HEK293T (cell line): ENCODE measurements around the gene TUBB4B.
A peak's percentile ranks its signal among the peaks of the same experiment; 100 is the strongest.

Source experiments
- CTCF ChIA-PET: fragments of 350-600 bp; formaldehyde crosslinking; extraction: SDS; loops from one replicate; lab custom pipeline; 2021; ENCODE audit warnings: antibody characterized with exemption, inconsistent platforms; lab: Yijun Ruan, JAX
- POLR2A ChIA-PET: fragments of 350-600 bp; formaldehyde crosslinking; extraction: SDS; loops from one replicate; lab custom pipeline; 2020; ENCODE audit warnings: antibody characterized with exemption, inconsistent platforms; lab: Yijun Ruan, JAX
- DNase-seq: peaks from one replicate; pipeline ENCODE4 v3.0.0; 2012; ENCODE audit warnings: mixed read lengths; ENCODE audit errors: extremely low spot score
- ARNT ChIP-seq: fragments of 450-650 bp; IDR thresholded peaks from 2 replicates; pipeline ENCODE4 v1.6.1; 2017; ENCODE audit warnings: mild to moderate bottlenecking
- BHLHE40 ChIP-seq: fragments of 450-650 bp; IDR thresholded peaks from 2 replicates; pipeline ENCODE4 v1.6.1; 2016; ENCODE audit warnings: mild to moderate bottlenecking, moderate library complexity, borderline replicate concordance
- CTBP1 ChIP-seq: fragments of 450-650 bp; IDR thresholded peaks from 2 replicates; pipeline ENCODE4 v1.6.1; 2016; ENCODE audit warnings: borderline replicate concordance
- ELF4 ChIP-seq: fragments of 450-650 bp; IDR thresholded peaks from 2 replicates; pipeline ENCODE4 v1.6.1; 2017; ENCODE audit warnings: antibody characterized with exemption
- FOXA1 ChIP-seq: fragments of 450-650 bp; IDR thresholded peaks from 2 replicates; pipeline ENCODE4 v1.6.1; 2016; ENCODE audit warnings: mild to moderate bottlenecking
- FOXK2 ChIP-seq: fragments of 450-650 bp; IDR thresholded peaks from 2 replicates; pipeline ENCODE4 v1.6.1; 2016; ENCODE audit warnings: mild to moderate bottlenecking
- FOXM1 ChIP-seq: fragments of 450-650 bp; IDR thresholded peaks from 2 replicates; pipeline ENCODE4 v1.6.1; 2017; ENCODE audit warnings: mild to moderate bottlenecking, borderline replicate concordance
- HDGF ChIP-seq: fragments of 450-650 bp; IDR thresholded peaks from 2 replicates; pipeline ENCODE4 v1.6.1; 2017; ENCODE audit warnings: antibody characterized with exemption, borderline replicate concordance
- L3MBTL2 ChIP-seq: fragments of 450-650 bp; conservative IDR thresholded peaks from 2 replicates; pipeline ENCODE4 v1.6.1; 2016; ENCODE audit warnings: mild to moderate bottlenecking
- LEF1 ChIP-seq: fragments of 450-650 bp; IDR thresholded peaks from 2 replicates; pipeline ENCODE4 v1.6.1; 2017; ENCODE audit warnings: mild to moderate bottlenecking, borderline replicate concordance
- NFRKB ChIP-seq: fragments of 450-650 bp; IDR thresholded peaks from 2 replicates; pipeline ENCODE4 v1.6.1; 2016; ENCODE audit warnings: mild to moderate bottlenecking, moderate library complexity
- SP1 ChIP-seq: fragments of 450-650 bp; IDR thresholded peaks from 2 replicates; pipeline ENCODE4 v1.6.1; 2017
- SUZ12 ChIP-seq: fragments of 450-650 bp; IDR thresholded peaks from 2 replicates; pipeline ENCODE4 v1.6.1; 2016; ENCODE audit warnings: mild to moderate bottlenecking
- TARDBP ChIP-seq: fragments of 450-650 bp; IDR thresholded peaks from 2 replicates; pipeline ENCODE4 v1.6.1; 2016
- ZNF384 ChIP-seq: fragments of 450-650 bp; IDR thresholded peaks from 2 replicates; pipeline ENCODE4 v1.6.1; 2016
- TF ChIP-seq, protein P1 (sequence below): fragments of 450-650 bp; IDR thresholded peaks from 2 replicates; pipeline ENCODE4 v1.6.1; 2016

Gene TUBB4B

DNA sequence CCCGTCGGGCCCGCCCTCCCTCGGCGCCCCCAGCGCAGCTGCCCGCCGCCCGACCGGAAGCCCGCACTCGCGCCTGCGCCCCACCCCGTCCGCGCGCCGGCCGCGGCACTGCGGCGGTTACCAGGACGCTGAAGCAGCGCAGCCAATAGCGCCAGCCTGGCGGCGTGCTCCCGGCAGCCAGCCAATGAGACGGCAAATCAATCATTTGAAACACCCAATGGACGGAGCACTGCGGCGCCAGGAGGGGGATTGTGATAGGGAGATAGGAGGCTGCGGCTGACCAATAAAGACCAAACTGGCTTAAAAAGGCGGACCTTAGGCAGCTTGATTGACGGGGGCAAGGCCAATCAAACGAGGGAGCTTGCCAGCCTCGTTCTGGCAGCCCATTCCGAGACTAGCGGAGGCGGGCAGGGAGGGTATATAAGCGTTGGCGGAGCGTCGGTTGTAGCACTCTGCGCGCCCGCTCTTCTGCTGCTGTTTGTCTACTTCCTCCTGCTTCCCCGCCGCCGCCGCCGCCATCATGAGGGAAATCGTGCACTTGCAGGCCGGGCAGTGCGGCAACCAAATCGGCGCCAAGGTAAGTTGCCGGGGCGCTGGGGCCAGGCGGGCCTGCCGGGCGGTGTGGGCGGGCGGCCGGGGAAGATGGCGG lies at the start of gene TUBB4B:
TSS of gene TUBB4B (plus strand) at position 447 of the 649 bp plus-strand sequence. CDS start at position 521, 74 bp downstream.
- DNase-seq = peak; percentile 98

DNA sequence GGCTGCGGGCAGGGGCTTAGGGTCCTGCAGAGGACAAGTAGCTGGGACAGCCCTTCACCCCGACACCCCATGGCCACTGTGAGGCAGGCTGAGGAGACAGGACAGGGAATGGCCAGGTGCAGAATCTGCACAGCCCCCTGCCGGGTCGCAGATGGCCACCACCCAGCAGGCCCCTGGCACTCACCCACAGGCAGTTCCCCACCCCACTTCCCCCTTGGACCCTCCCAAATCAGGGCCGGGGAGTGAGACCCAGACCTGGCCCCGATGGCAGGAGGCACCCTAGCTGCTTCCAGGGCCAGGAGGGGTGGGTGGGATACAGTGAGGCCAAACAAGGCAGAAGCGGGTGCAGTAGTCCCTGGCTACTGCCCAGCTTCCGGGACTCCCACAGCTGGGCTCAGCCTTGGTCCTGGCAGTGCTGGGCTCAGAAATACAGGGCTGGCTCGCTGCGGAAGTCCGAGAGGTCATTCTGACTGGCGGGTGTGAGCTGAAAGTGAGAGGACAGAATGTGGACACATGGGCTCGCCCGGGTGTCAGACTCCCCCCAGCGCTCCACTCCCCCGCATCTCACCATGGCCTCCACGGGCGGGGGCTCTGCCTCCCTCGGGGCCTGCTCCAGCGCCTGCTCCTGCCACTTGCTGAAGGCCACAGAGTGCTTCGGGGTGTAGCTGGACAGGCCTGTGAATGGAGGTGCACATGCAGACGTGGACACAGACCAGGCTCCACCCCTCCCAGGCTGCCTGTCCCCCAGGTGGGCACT lies 49.2 kb upstream of the TUBB4B start:
- no peak for DNase-seq
- ChIA-PET POLR2A (interaction anchor here (1.3 to 2.0 kb wide), 5 partner anchors 9 to 105 kb away, joined by 3 to 6 read pairs (median 5); partner anchors contain the start of genes MAN1B1, NDOR1, TMEM203 and TPRN), CTCF (interaction anchor here (0.6 kb wide), 1 partner anchor 689 kb away, joined by 3 read pairs; no protein-coding TSS in a partner anchor)
- TF ChIP-seq CTBP1 (no peak), LEF1 (no peak), FOXM1 (no peak), ZNF384 (no peak), BHLHE40 (no peak), HDGF (no peak), NFRKB (no peak), ARNT (no peak), SUZ12 (no peak), FOXK2 (no peak), FOXA1 (no peak)
- TF ChIP-seq, protein P1, sequence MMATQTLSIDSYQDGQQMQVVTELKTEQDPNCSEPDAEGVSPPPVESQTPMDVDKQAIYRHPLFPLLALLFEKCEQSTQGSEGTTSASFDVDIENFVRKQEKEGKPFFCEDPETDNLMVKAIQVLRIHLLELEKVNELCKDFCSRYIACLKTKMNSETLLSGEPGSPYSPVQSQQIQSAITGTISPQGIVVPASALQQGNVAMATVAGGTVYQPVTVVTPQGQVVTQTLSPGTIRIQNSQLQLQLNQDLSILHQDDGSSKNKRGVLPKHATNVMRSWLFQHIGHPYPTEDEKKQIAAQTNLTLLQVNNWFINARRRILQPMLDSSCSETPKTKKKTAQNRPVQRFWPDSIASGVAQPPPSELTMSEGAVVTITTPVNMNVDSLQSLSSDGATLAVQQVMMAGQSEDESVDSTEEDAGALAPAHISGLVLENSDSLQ = no peak

More for the DNA sequence above, at the start of gene TUBB4B:
- POLR2A ChIA-PET = interaction anchor here (0.6 to 2.2 kb wide), 30 partner anchors 12 to 218 kb away, joined by 3 to 90 read pairs (median 5); partner anchors contain the start of genes CYSRT1, LRRC26, MAN1B1 and NELFB
- CTCF ChIA-PET = interaction anchor here (0.6 to 1.2 kb wide), 2 partner anchors 15 to 20 kb away, joined by 3 read pairs; no protein-coding TSS in a partner anchor
- TF ChIP-seq, protein P1 = peak; percentile 100
- TF ChIP-seq LEF1 (peak; percentile 70; the same call in 1 of the 2 replicates), ZNF384 (no peak), CTBP1 (peak; percentile 31; the same call in 1 of the 2 replicates), FOXA1 (no peak), BHLHE40 (no peak), FOXK2 (no peak), FOXM1 (peak; percentile 100), ELF4 (peak; percentile 96), NFRKB (no peak), TARDBP (no peak), ARNT (peak; percentile 68), SP1 (no peak), HDGF (no peak), SUZ12 (no peak), L3MBTL2 (no peak)

DNA sequence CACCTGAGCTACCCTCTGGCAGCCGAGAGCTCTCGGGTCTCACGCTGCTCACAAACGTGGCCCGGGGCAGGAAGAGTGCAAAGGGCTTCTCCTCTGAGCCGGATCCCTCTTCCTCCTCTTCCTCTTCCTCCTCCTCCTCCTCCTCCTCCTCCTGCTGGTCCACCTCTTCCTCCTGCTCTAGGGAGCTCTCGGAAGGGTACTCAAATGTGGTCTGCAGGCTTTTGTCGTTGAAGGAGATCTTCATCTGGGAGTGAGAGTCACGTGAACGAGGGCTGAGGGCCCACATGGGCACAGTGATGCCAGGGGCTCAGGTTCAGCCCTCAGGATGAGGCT lies 48.7 kb upstream of the TUBB4B start:
- ChIA-PET CTCF (interaction anchor here (0.6 kb wide), 1 partner anchor 688 kb away, joined by 3 read pairs; no protein-coding TSS in a partner anchor), POLR2A (interaction anchor here (1.5 to 1.7 kb wide), 3 partner anchors 13 to 106 kb away, joined by 4 to 6 read pairs (median 5); partner anchors contain the start of genes MAN1B1, NDOR1 and TMEM203)
- no peak for DNase-seq
- TF ChIP-seq NFRKB (no peak), CTBP1 (no peak), SP1 (no peak), LEF1 (no peak), FOXK2 (no peak), ARNT (no peak), ELF4 (no peak), ZNF384 (no peak)

DNA sequence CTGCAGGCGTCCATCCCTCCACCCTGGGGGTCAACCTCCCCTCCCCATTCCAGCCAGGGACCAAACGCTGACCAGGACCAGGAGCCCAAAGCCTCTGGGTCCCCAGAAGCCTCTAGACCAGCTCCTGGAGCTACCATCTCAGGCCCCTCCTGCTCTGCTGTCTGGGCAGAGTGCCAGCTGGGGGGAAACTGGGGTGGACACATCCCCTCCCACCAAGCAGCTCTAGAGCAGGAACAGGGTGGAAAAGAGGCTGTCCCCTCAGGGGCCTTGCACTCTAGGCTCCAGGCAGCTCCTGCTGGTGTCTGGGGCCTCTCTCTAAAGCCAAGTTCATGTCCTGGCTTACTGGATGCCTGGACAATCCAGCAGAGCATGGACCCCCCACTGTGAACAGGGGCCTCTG lies 48.2 kb upstream of the TUBB4B start:
- TF ChIP-seq FOXK2 = no peak
- TF ChIP-seq CTBP1 = no peak
- TF ChIP-seq SUZ12 = no peak
- no peak for TF ChIP-seq ARNT
- no peak for TF ChIP-seq FOXM1
- ChIA-PET POLR2A (interaction anchor here (1.5 to 1.7 kb wide), 2 partner anchors 63 to 106 kb away, joined by 4 to 5 read pairs; partner anchors contain the start of gene MAN1B1), CTCF (no interaction called here)
- no peak for DNase-seq

DNA sequence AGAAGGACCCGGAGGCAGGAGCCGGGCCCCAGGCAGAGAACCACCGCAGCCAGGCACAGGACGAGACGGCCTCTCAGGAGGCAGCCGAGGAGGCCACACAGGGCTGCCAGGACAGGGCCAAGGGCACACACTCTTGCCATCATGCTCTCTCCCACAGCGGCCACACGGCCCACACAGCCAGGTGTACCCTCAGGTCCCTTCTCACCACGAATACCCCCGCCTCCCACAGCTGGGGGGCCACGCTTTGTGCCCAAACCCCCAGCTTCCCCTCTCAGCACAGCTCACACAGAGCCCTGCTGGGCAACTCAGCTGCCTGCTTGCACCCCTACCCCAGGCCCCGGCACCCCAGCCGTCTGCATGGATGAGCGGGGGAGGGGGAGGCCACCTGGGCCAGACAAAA lies 47.3 kb upstream of the TUBB4B start:
- no peak for TF ChIP-seq TARDBP
- no peak for TF ChIP-seq FOXK2
- TF ChIP-seq, protein P1 = no peak
- TF ChIP-seq LEF1 = no peak
- TF ChIP-seq BHLHE40 = no peak
- no peak for TF ChIP-seq FOXM1
- no peak for TF ChIP-seq NFRKB
- no peak for TF ChIP-seq ELF4
- no peak for TF ChIP-seq CTBP1
- TF ChIP-seq ZNF384 = no peak
- no peak for TF ChIP-seq SUZ12
- no peak for TF ChIP-seq L3MBTL2
- no peak for DNase-seq
- POLR2A ChIA-PET = interaction anchor here (1.6 to 1.7 kb wide), 2 partner anchors 44 to 64 kb away, joined by 3 to 5 read pairs; no protein-coding TSS in a partner anchor
- CTCF ChIA-PET = no interaction called here
